NCI-H1105 treated with DMSO at 0.1 percent for 48 hours (cell line): ENCODE data around the gene CIT.

Experiments used
- DNase-seq: peaks from one replicate; lab custom pipeline; 2025; lab: John Stamatoyannopoulos, UW

CIT gene

GRCh38 chr12:119843100-119843499, 34.0 kb downstream of the CIT start:
- DNase-seq = no peak

- no peak for DNase-seq
Observed at GRCh38 chr12:119842380-119842779, 34.7 kb downstream of the CIT start.

- no peak for DNase-seq
Observed at GRCh38 chr12:119841433-119842210, 35.5 kb downstream of the CIT start.

- DNase-seq = no peak
Observed at GRCh38 chr12:119840582-119840981, 36.5 kb downstream of the CIT start.

- no peak for DNase-seq
Observed at GRCh38 chr12:119840168-119840567, 37.0 kb downstream of the CIT start.

- DNase-seq = no peak
Observed at GRCh38 chr12:119838826-119839600, 38.1 kb downstream of the CIT start.

GRCh38 chr12:119836781-119837180, 40.3 kb downstream of the CIT start:
- no peak for DNase-seq

GRCh38 chr12:119835068-119835467, 42.1 kb downstream of the CIT start:
- no peak for DNase-seq

GRCh38 chr12:119829439-119829838, 47.7 kb downstream of the CIT start:
- no peak for DNase-seq

- DNase-seq = no peak
Observed at GRCh38 chr12:119828300-119828699, 48.8 kb downstream of the CIT start.

GRCh38 chr12:119827760-119828159, 49.4 kb downstream of the CIT start:
- DNase-seq = no peak

- no peak for DNase-seq
Observed at GRCh38 chr12:119826661-119827445, 50.3 kb downstream of the CIT start.

GRCh38 chr12:119825262-119825661, 51.9 kb downstream of the CIT start:
- DNase-seq = no peak

GRCh38 chr12:119822046-119822445, 55.1 kb downstream of the CIT start:
- no peak for DNase-seq

- no peak for DNase-seq
Observed at GRCh38 chr12:119819322-119819721, 57.8 kb downstream of the CIT start.

GRCh38 chr12:119817546-119818343, 59.4 kb downstream of the CIT start:
- no peak for DNase-seq

GRCh38 chr12:119809023-119809422, 68.1 kb downstream of the CIT start:
- no peak for DNase-seq

- DNase-seq = no peak
Observed at GRCh38 chr12:119808441-119808840, 68.7 kb downstream of the CIT start.

- DNase-seq = peak; percentile 51
Observed at GRCh38 chr12:119807380-119807779, 69.7 kb downstream of the CIT start.

GRCh38 chr12:119804011-119804641, 73.0 kb downstream of the CIT start:
- DNase-seq = no peak

- no peak for DNase-seq
Observed at GRCh38 chr12:119803381-119803791, 73.7 kb downstream of the CIT start.
